HL-60 (cell line): ENCODE data around the gene NELFA.
"Not testable (repeated sequence)": the region's sequence is repeated elsewhere in the genome, so short reads cannot be mapped to it uniquely, and the experiment has no call there.

Experiments used
- DNase-seq, 2 experiments: peaks; one replicate each; pipeline ENCODE4 v3.0.0-alpha.2; 2010 to 2020; ENCODE audit warnings: low read depth in 1 of 2, low spot score in 1 of 2
- H3K27ac ChIP-seq: fragments of 250-450 bp; sonication (Bioruptor Pico); replicated peaks from 2 replicates; pipeline ENCODE4 v1.5.1; 2020; ENCODE audit warnings: mild to moderate bottlenecking, moderate library complexity
- H3K27me3 ChIP-seq: fragments of 250-450 bp; sonication (Bioruptor Pico); 2 replicates; pipeline ENCODE4 v1.5.1; 2021; ENCODE audit warnings: mild to moderate bottlenecking, moderate library complexity; ENCODE audit not compliant: insufficient read depth, poor library complexity, severe bottlenecking
- H3K4me3 ChIP-seq: replicated peaks from 2 replicates; pipeline ENCODE4 v1.5.1; 2011; ENCODE audit warnings: mild to moderate bottlenecking, control low read depth, low read length; ENCODE audit not compliant: insufficient read depth
- GABPA ChIP-seq: IDR thresholded peaks from 2 replicates; pipeline ENCODE4 v1.6.1; 2012; ENCODE audit warnings: low read depth
- POLR2AphosphoS5 ChIP-seq: IDR thresholded peaks from 2 replicates; pipeline ENCODE4 v1.6.1; 2012; ENCODE audit warnings: low read depth
- SPI1 ChIP-seq: IDR thresholded peaks from 2 replicates; pipeline ENCODE4 v1.6.1; 2012; ENCODE audit warnings: low read depth, mild to moderate bottlenecking, borderline replicate concordance
- TF ChIP-seq, protein P1 (sequence below): IDR thresholded peaks from 2 replicates; pipeline ENCODE4 v1.6.1; 2012; ENCODE audit warnings: low read depth; ENCODE audit not compliant: insufficient replicate concordance
- TF ChIP-seq, protein P2 (sequence below): IDR thresholded peaks from one replicate; pipeline ENCODE4 v1.5.1; 2011; ENCODE audit warnings: low read length, control low read depth, inconsistent platforms; ENCODE audit not compliant: insufficient read depth

NELFA gene

DNA sequence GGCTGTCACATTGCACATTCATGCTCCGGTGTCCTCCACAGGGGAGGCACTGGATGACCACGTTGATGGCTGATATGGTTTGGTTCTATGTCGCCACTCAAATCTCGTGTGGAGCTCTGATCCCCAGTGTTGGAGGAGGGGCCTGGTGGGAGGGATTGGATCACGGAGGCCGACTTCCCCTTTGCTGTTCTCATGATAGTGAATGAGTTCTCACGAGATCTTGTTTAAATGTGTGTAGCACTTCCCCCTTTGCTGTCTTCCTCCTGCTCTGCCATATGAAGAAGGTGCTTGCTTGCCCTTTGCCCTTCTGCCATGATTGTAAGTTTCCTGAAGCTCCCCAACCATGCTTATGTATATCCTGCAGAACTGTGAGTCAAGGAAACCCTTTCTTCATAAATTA is 28.1 kb upstream of the NELFA start:
- peak; percentile 69 to 75 for DNase-seq
- Histone ChIP-seq H3K27ac (no peak overlapping the region; the same call in 1 of the 2 replicates), H3K4me3 (no peak overlapping the region), H3K27me3 (peaks cover 15% of the 10 kb centered on the region)
- peak; percentile 97 for TF ChIP-seq SPI1
- TF ChIP-seq, protein P1, sequence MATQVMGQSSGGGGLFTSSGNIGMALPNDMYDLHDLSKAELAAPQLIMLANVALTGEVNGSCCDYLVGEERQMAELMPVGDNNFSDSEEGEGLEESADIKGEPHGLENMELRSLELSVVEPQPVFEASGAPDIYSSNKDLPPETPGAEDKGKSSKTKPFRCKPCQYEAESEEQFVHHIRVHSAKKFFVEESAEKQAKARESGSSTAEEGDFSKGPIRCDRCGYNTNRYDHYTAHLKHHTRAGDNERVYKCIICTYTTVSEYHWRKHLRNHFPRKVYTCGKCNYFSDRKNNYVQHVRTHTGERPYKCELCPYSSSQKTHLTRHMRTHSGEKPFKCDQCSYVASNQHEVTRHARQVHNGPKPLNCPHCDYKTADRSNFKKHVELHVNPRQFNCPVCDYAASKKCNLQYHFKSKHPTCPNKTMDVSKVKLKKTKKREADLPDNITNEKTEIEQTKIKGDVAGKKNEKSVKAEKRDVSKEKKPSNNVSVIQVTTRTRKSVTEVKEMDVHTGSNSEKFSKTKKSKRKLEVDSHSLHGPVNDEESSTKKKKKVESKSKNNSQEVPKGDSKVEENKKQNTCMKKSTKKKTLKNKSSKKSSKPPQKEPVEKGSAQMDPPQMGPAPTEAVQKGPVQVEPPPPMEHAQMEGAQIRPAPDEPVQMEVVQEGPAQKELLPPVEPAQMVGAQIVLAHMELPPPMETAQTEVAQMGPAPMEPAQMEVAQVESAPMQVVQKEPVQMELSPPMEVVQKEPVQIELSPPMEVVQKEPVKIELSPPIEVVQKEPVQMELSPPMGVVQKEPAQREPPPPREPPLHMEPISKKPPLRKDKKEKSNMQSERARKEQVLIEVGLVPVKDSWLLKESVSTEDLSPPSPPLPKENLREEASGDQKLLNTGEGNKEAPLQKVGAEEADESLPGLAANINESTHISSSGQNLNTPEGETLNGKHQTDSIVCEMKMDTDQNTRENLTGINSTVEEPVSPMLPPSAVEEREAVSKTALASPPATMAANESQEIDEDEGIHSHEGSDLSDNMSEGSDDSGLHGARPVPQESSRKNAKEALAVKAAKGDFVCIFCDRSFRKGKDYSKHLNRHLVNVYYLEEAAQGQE: no peak
- TF ChIP-seq POLR2AphosphoS5: peak; percentile 54

DNA sequence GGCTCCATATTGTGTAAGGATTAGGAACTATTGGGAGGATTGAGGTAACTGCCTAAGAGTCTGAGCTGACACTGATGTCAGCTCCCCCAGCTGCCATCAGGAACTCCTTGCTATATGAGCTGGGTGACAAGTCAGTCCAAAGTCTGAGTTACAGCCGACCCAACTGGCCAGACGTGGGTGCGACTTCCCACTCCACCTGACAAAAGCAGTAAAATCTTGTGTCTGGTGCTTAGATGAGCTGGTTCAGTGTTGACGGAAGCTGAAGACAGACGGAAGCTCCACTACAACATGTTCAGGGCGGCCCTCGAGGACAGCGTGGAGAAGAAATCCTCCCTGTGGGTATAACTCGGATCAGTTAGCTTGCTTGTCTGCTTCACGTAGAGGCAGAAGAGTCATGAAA is 27.6 kb upstream of the NELFA start:
- DNase-seq: no peak
- Histone ChIP-seq H3K4me3 (no peak overlapping the region), H3K27ac (no peak overlapping the region), H3K27me3 (peaks cover 12% of the 10 kb centered on the region)
- TF ChIP-seq POLR2AphosphoS5: no peak
- no peak for TF ChIP-seq GABPA
- TF ChIP-seq, protein P2, sequence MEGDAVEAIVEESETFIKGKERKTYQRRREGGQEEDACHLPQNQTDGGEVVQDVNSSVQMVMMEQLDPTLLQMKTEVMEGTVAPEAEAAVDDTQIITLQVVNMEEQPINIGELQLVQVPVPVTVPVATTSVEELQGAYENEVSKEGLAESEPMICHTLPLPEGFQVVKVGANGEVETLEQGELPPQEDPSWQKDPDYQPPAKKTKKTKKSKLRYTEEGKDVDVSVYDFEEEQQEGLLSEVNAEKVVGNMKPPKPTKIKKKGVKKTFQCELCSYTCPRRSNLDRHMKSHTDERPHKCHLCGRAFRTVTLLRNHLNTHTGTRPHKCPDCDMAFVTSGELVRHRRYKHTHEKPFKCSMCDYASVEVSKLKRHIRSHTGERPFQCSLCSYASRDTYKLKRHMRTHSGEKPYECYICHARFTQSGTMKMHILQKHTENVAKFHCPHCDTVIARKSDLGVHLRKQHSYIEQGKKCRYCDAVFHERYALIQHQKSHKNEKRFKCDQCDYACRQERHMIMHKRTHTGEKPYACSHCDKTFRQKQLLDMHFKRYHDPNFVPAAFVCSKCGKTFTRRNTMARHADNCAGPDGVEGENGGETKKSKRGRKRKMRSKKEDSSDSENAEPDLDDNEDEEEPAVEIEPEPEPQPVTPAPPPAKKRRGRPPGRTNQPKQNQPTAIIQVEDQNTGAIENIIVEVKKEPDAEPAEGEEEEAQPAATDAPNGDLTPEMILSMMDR: no peak
- TF ChIP-seq, protein P1: no peak
- no peak for TF ChIP-seq SPI1

GRCh38 chr4:2031161-2031560 is 22.4 kb upstream of the NELFA start:
- not testable (repeated sequence) for H3K4me3 ChIP-seq, DNase-seq, H3K27me3 ChIP-seq, H3K27ac ChIP-seq

DNA sequence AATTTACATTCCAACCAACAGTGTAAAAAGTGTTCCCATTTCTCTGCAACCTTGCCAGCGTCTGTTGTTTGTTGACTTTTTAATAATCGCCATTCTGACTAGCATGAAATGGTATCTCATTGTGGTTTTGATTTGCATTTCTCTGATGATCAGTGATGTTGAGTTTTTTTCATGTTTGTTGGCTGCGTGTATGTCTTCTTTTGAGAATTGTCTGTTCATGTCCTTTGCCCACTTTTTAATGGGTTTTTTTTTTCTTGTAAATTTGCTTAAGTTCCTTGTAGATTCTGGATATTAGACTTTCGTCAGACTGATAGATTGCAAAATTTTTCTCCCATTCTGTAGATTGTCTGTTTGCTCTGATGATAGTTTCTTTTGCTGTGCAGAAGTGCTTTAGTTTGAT is 18.3 kb upstream of the NELFA start:
- not testable (repeated sequence) for DNase-seq, H3K27ac ChIP-seq, H3K27me3 ChIP-seq, H3K4me3 ChIP-seq

DNA sequence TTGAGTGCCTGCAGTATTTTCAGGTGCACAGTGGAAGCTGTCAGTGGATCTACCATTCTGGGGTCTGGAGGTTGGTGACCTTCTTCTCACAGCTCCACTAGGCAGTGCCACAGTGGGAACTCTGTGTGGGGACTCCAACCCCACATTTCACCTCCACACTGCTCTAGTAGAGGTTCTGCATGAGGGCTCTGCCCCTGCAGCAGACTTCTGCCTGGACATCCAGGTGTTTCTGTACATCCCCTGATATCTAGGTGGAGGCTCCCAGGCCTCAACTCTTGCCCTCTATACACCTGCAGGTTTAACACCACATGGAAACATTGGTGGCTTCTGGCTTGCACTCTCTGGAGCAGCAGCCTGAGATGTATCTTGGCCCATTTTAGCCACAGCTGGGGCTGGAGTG is 17.0 kb upstream of the NELFA start:
- peaks cover 10% of the 10 kb centered on the region for H3K27me3 ChIP-seq
- TF ChIP-seq, protein P1: no peak
- TF ChIP-seq, protein P2: no peak
- TF ChIP-seq SPI1: no peak
- no peak for TF ChIP-seq GABPA
- no peak for TF ChIP-seq POLR2AphosphoS5
- no peak overlapping the region for H3K27ac ChIP-seq

More for the DNA sequence above, 17.0 kb upstream of the NELFA start:
- no peak for DNase-seq
- H3K4me3 ChIP-seq: no peak overlapping the region
